AG04449 (cell line): Measurements from ENCODE around the gene CDC42BPA.

Source experiments
- CTCF ChIA-PET: fragments of 350-600 bp; formaldehyde crosslinking; extraction: SDS; loops from one replicate; lab custom pipeline; 2021; ENCODE audit warnings: antibody characterized with exemption; lab: Yijun Ruan, JAX
- POLR2A ChIA-PET: fragments of 400-600, 350-600 bp; formaldehyde crosslinking; extraction: SDS; loops from one replicate; lab custom pipeline; 2020; ENCODE audit warnings: antibody characterized with exemption, inconsistent platforms; lab: Yijun Ruan, JAX
- DNase-seq: peaks from one replicate; pipeline ENCODE4 v3.0.0-alpha.2; 2010; ENCODE audit warnings: low read depth, low spot score
- H3K4me3 ChIP-seq: 2 replicates; pipeline ENCODE4 v1.5.1; 2011; ENCODE audit warnings: low read depth, mild to moderate bottlenecking, control low read depth, low read length
- CTCF ChIP-seq: IDR thresholded peaks from one replicate; pipeline ENCODE4 v1.5.1; 2011; ENCODE audit warnings: mild to moderate bottlenecking, moderate library complexity, low read length, control low read depth, inconsistent platforms; ENCODE audit not compliant: insufficient read depth; ENCODE audit errors: missing control alignments

Gene CDC42BPA

DNA sequence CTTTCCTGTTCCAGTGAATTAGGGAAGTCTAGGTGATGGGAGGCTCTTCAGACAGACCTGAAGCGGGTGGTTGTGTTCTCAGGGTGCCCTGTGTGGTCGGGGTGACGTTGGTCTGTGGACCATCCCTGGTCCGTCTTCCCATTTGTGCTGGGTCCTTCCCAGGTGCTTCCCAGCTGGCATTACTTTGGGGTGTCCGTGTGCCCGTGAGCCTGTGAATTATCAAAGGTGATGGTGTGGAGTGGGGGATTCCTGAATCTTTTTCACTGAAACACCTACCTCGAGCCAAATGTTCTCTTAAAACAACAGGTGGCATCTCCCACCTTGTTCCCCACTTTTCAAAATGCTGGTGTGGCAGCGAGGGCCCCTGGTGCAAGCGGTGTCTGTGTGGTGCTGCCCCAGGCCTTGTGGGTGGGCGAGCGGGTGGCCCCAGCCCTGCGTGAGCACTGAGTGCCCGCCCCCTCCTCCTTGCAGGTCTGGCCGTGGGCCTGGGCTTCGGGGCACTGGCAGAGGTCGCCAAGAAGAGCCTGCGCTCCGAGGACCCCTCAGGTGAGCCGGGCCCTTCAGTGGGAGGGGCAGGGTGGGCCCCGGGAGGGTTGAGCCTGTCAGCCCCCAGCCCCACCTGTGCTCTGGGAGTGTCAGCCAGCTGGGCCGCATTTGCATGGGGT lies 341.2 kb downstream of the CDC42BPA start:
- ChIA-PET POLR2A (no interaction called here), CTCF (no interaction called here)
- no peak for DNase-seq

GRCh38 chr1:226976276-226976977 lies 341.9 kb downstream of the CDC42BPA start:
- no peak overlapping the region for H3K4me3 ChIP-seq
- no peak for DNase-seq
- ChIA-PET CTCF (no interaction called here), POLR2A (no interaction called here)
- TF ChIP-seq CTCF: no peak

More for the DNA sequence above, 341.2 kb downstream of the CDC42BPA start:
- no peak overlapping the region for H3K4me3 ChIP-seq
- TF ChIP-seq CTCF: no peak

GRCh38 chr1:226975259-226976250 lies 342.7 kb downstream of the CDC42BPA start:
- DNase-seq: no peak
- no peak overlapping the region for H3K4me3 ChIP-seq
- TF ChIP-seq CTCF: no peak
- POLR2A ChIA-PET: no interaction called here
- CTCF ChIA-PET: interaction anchor here (0.9 kb wide), 1 partner anchor 9 kb away, joined by 3 read pairs; no protein-coding TSS in a partner anchor

- no peak for TF ChIP-seq CTCF
- POLR2A ChIA-PET: no interaction called here
- H3K4me3 ChIP-seq: no peak overlapping the region
- CTCF ChIA-PET: interaction anchor here (0.9 kb wide), 1 partner anchor 10 kb away, joined by 3 read pairs; no protein-coding TSS in a partner anchor
- no peak for DNase-seq
Measured at GRCh38 chr1:226974544-226975258, 343.6 kb downstream of the CDC42BPA start.

GRCh38 chr1:226973898-226974543 lies 344.3 kb downstream of the CDC42BPA start:
- DNase-seq: peak; percentile 14
- ChIA-PET POLR2A (no interaction called here), CTCF (interaction anchor here (0.9 kb wide), 1 partner anchor 10 kb away, joined by 3 read pairs; no protein-coding TSS in a partner anchor)
- no peak for TF ChIP-seq CTCF
- no peak overlapping the region for H3K4me3 ChIP-seq
